HCT116 (cell line): ENCODE results near the gene KRT78. TPM values are rescaled to one million over a fixed set of nuclear protein-coding genes. Genes with fewer than 3 reads are reported as not detected.

ENCODE experiments used
- ATAC-seq: fragments of 200-7000 bp; cut with Tn5 transposase; 2 replicates; pipeline ENCODE4 v1.9.1; 2020; ENCODE audit warnings: mild to moderate bottlenecking, moderate library complexity
- BruUV-seq: library from RNA; stranded (reverse); fragments of 400-500 nt; replicated peaks from 2 replicates; lab custom pipeline; 2021; lab: Mats Ljungman, UMichigan
- CTCF ChIA-PET: fragments of 300-600 bp; sonication (Branson Sonifier 250); formaldehyde crosslinking; loops from one replicate; lab custom pipeline; 2021; ENCODE audit warnings: antibody characterized with exemption; lab: Charles Lee
- POLR2A ChIA-PET: fragments of 300-600, 350-600 bp; sonication (Branson Sonifier 250); formaldehyde crosslinking; loops from one replicate; lab custom pipeline; 2021; ENCODE audit warnings: antibody characterized with exemption; lab: Charles Lee
- RAD21 ChIA-PET, 2 experiments: fragments of 300-600 bp; sonication (Branson Sonifier 250); formaldehyde crosslinking; loops; one replicate each; lab custom pipeline; 2023; ENCODE audit warnings: low total read pairs in 2 of 2; ENCODE audit not compliant: uncharacterized antibody in 2 of 2, unreplicated experiment in 2 of 2, low non-redundant PET in 1 of 2; lab: Charles Lee
- DNase-seq: peaks from one replicate; pipeline ENCODE4 v3.0.0-alpha.2; 2010; ENCODE audit warnings: low read depth, low spot score
- H2AFZ ChIP-seq: fragments of 200-600 bp; shearing (Covaris generic), sonication (generic); 2 replicates; pipeline ENCODE4 v1.6.1; 2017; ENCODE audit warnings: low read depth, mixed run types, mixed read lengths, antibody characterized with exemption, low read length; ENCODE audit not compliant: poor library complexity, severe bottlenecking
- H3K27ac ChIP-seq: 2 replicates; pipeline ENCODE4 v1.5.1; 2012; ENCODE audit warnings: low read depth, low read length
- H3K27me3 ChIP-seq: fragments of 200-600 bp; sonication (generic); 2 replicates; pipeline ENCODE4 v1.6.1; 2016; ENCODE audit warnings: mixed run types, low read length, mixed read lengths; ENCODE audit not compliant: insufficient read depth
- H3K36me3 ChIP-seq, 2 experiments: fragments of 200-500 bp in 1 of 2; fragments of 200-600 bp in 1 of 2; sonication (Bioruptor generic) in 1 of 2; sonication (generic) in 1 of 2; 2 replicates each; pipeline versions ENCODE4 v1.5.1 to v1.6.1; 2014 to 2016; ENCODE audit warnings: low read length in 2 of 2, inconsistent platforms in 1 of 2, mixed read lengths in 1 of 2, mixed run types in 1 of 2; ENCODE audit not compliant: insufficient read depth in 2 of 2, control insufficient read depth in 1 of 2
- H3K4me1 ChIP-seq, 2 experiments: fragments of 200-600 bp in 1 of 2; sonication (generic) in 1 of 2; 2 replicates each; pipeline versions ENCODE4 v1.5.1 to v1.6.1; 2012 to 2017; ENCODE audit warnings: low read length in 2 of 2, inconsistent platforms in 1 of 2, mild to moderate bottlenecking in 1 of 2, mixed read lengths in 1 of 2, mixed run types in 1 of 2, moderate library complexity in 1 of 2; ENCODE audit not compliant: insufficient read depth in 2 of 2, control insufficient read depth in 1 of 2
- H3K4me2 ChIP-seq: fragments of 200-600 bp; sonication (generic); 2 replicates; pipeline ENCODE4 v1.6.1; 2017; ENCODE audit warnings: mixed run types, low read length, mixed read lengths
- H3K4me3 ChIP-seq, 2 experiments: fragments of 200-600 bp in 1 of 2; sonication (generic) in 1 of 2; replicated peaks in 1 of 2; 2 replicates each; pipeline ENCODE4 v1.5.1; 2011 to 2016; ENCODE audit warnings: low read length in 2 of 2, control low read depth in 1 of 2, low read depth in 1 of 2, mild to moderate bottlenecking in 1 of 2, mixed read lengths in 1 of 2, mixed run types in 1 of 2
- H3K79me2 ChIP-seq: fragments of 200-600 bp; sonication (generic); 2 replicates; pipeline ENCODE4 v1.6.1; 2017; ENCODE audit warnings: mild to moderate bottlenecking, mixed run types, low read length, moderate library complexity, mixed read lengths; ENCODE audit not compliant: insufficient read depth
- H3K9ac ChIP-seq: fragments of 200-600 bp; sonication (generic); 2 replicates; pipeline ENCODE4 v1.6.1; 2016; ENCODE audit warnings: low read length, mixed read lengths
- H3K9me2 ChIP-seq: fragments of 200-600 bp; sonication (generic), shearing (Covaris generic); 2 replicates; pipeline ENCODE4 v1.6.1; 2017; ENCODE audit warnings: mixed run types, mild to moderate bottlenecking, moderate library complexity; ENCODE audit not compliant: insufficient read depth
- H3K9me3 ChIP-seq, 2 experiments: fragments of 200-500 bp in 1 of 2; fragments of 200-600 bp in 1 of 2; sonication (Bioruptor generic) in 1 of 2; sonication (generic) in 1 of 2; 2 replicates each; pipeline ENCODE4 v1.6.1; 2014 to 2017; ENCODE audit warnings: low read length in 2 of 2, mixed read lengths in 2 of 2, inconsistent platforms in 1 of 2, low read depth in 1 of 2, mild to moderate bottlenecking in 1 of 2, mixed run types in 1 of 2, moderate library complexity in 1 of 2; ENCODE audit not compliant: control insufficient read depth in 1 of 2, insufficient read depth in 1 of 2
- H4K20me1 ChIP-seq: fragments of 200-600 bp; sonication (generic), shearing (Covaris generic); 2 replicates; pipeline ENCODE4 v1.6.1; 2017; ENCODE audit warnings: mixed run types, mild to moderate bottlenecking, moderate library complexity; ENCODE audit not compliant: insufficient read depth
- ATF3 ChIP-seq: IDR thresholded peaks from 2 replicates; pipeline ENCODE4 v1.6.1; 2012
- CBX3 ChIP-seq: IDR thresholded peaks from 2 replicates; pipeline ENCODE4 v1.6.1; 2012; ENCODE audit warnings: low read depth
- CEBPB ChIP-seq: IDR thresholded peaks from 2 replicates; pipeline ENCODE4 v1.6.1; 2012; ENCODE audit warnings: low read depth
- EZH2 ChIP-seq: fragments of 200-600 bp; sonication (generic); IDR thresholded peaks from 2 replicates; pipeline ENCODE4 v1.6.1; 2017; ENCODE audit warnings: antibody characterized with exemption, mixed run types
- FOSL1 ChIP-seq: IDR thresholded peaks from 2 replicates; pipeline ENCODE4 v1.6.1; 2012; ENCODE audit warnings: low read depth
- JUND ChIP-seq: IDR thresholded peaks from 2 replicates; pipeline ENCODE4 v1.6.1; 2012
- MAX ChIP-seq: IDR thresholded peaks from 2 replicates; pipeline ENCODE4 v1.6.1; 2012
- POLR2AphosphoS5 ChIP-seq: IDR thresholded peaks from 2 replicates; pipeline ENCODE4 v1.6.1; 2011; ENCODE audit warnings: mild to moderate bottlenecking, low read depth, low read length, moderate library complexity
- RAD21 ChIP-seq: IDR thresholded peaks from 2 replicates; pipeline ENCODE4 v1.6.1; 2012; ENCODE audit warnings: low read depth, mild to moderate bottlenecking
- REST ChIP-seq: IDR thresholded peaks from 2 replicates; pipeline ENCODE4 v1.6.1; 2012; ENCODE audit warnings: low read depth
- SP1 ChIP-seq: IDR thresholded peaks from 2 replicates; pipeline ENCODE4 v1.6.1; 2012; ENCODE audit warnings: low read depth
- SRF ChIP-seq: IDR thresholded peaks from 2 replicates; pipeline ENCODE4 v1.6.1; 2012; ENCODE audit warnings: low read depth
- TCF7L2 ChIP-seq: IDR thresholded peaks from 2 replicates; pipeline ENCODE4 v1.7.0; 2011; ENCODE audit warnings: borderline replicate concordance, inconsistent platforms; ENCODE audit not compliant: insufficient read depth, insufficient read length; ENCODE audit errors: extremely low read depth
- ZBTB33 ChIP-seq: IDR thresholded peaks from 2 replicates; pipeline ENCODE4 v1.6.1; 2011; ENCODE audit warnings: mild to moderate bottlenecking, low read length, moderate library complexity; ENCODE audit not compliant: insufficient replicate concordance; ENCODE audit errors: extremely low read depth
- ZFX ChIP-seq: fragments of 450-650 bp; IDR thresholded peaks from 2 replicates; pipeline ENCODE4 v1.6.1; 2017
- ZNF274 ChIP-seq: fragments of 200-500 bp; sonication (Bioruptor generic); IDR thresholded peaks from 2 replicates; pipeline ENCODE4 v1.6.1; 2014; ENCODE audit warnings: mild to moderate bottlenecking, low read depth, low read length, inconsistent platforms
- intact Hi-C: fragments of 100-400 bp; cut with micrococcal nuclease; formaldehyde crosslinking; loops from 2 replicates; pipeline ENCODE4 v1.10.0; 2022
- total RNA-seq: library from RNA; stranded (reverse); gene quantifications from one replicate; pipeline ENCODE4 v1.2.1, GENCODE V29; 2021; ENCODE audit not compliant: unreplicated experiment

KRT78 gene
- total RNA-seq, 1 experiment from 2014 or later, result not detected

- Histone ChIP-seq H3K36me3 (no peaks in the 10 kb centered on the region), H3K79me2 (no peaks in the 10 kb centered on the region), H2AFZ (no peak overlapping the region), H3K9ac (no peak overlapping the region), H3K4me2 (no peak overlapping the region), H3K27ac (no peak overlapping the region), H3K4me3 (no peak overlapping the region), H3K27me3 (no peaks in the 10 kb centered on the region), H3K4me1 (peaks cover 0 to 9% of the 10 kb centered on the region in 2 experiments; a peak in 2 of 4 replicates), H3K9me3 (no peaks in the 10 kb centered on the region), H4K20me1 (no peaks in the 10 kb centered on the region), H3K9me2 (no peaks in the 10 kb centered on the region)
- DNase-seq, result no peak
- TF ChIP-seq ZFX (no peak), SRF (no peak), SP1 (no peak), FOSL1 (no peak), TCF7L2 (no peak), EZH2 (no peak), POLR2AphosphoS5 (no peak), MAX (no peak), CBX3 (no peak), REST (no peak), CEBPB (no peak), ZBTB33 (no peak), JUND (no peak), ZNF274 (no peak), ATF3 (no peak), RAD21 (no peak)
- ATAC-seq, result no peak
- ChIA-PET POLR2A (no interaction called here), CTCF (interaction anchor here (1.3 kb wide), 1 partner anchor 55 kb away, joined by 5 read pairs; no protein-coding TSS in a partner anchor), RAD21 (no interaction called here)
- intact Hi-C loops, result no loop called here
- no TSS peak for BruUV-seq
Measured at GRCh38 chr12:52824741-52825410, 23.9 kb downstream of the KRT78 start.
